Liver (tissue), 9 donors: ENCODE data around the gene OTOP2. TPM values are rescaled to one million over a fixed set of nuclear protein-coding genes. Genes with fewer than 3 reads are reported as not detected.
A peak's percentile ranks its signal among the peaks of the same experiment; 100 is the strongest.

Source experiments
- DNase-seq: peaks from one replicate; pipeline ENCODE4 v3.0.0-alpha.2; 2017; ENCODE audit warnings: low spot score
- H3K27ac ChIP-seq, 2 donors: one replicate each; pipeline ENCODE4 v1.7.0; 2013; ENCODE audit warnings: inconsistent platforms in 2 of 2, low read length in 2 of 2, control low read depth in 1 of 2, low read depth in 1 of 2, mild to moderate bottlenecking in 1 of 2
- H3K27me3 ChIP-seq, 4 donors: one replicate each; pipeline versions ENCODE4 v1.6.1 to v1.7.0; 2013; ENCODE audit warnings: low read length in 3 of 4, inconsistent platforms in 1 of 4, mild to moderate bottlenecking in 1 of 4, moderate library complexity in 1 of 4; ENCODE audit not compliant: control insufficient read depth in 4 of 4, insufficient read depth in 4 of 4
- H3K36me3 ChIP-seq, 4 donors: one replicate each; pipeline versions ENCODE4 v1.6.1 to v1.7.0; 2013; ENCODE audit warnings: low read length in 3 of 4, mild to moderate bottlenecking in 3 of 4, low read depth in 1 of 4, moderate library complexity in 1 of 4; ENCODE audit not compliant: control insufficient read depth in 4 of 4, insufficient read depth in 3 of 4
- H3K4me1 ChIP-seq, 4 donors: one replicate each; pipeline versions ENCODE4 v1.6.1 to v1.7.0; 2013; ENCODE audit warnings: low read length in 3 of 4, mild to moderate bottlenecking in 3 of 4, moderate library complexity in 1 of 4; ENCODE audit not compliant: control insufficient read depth in 4 of 4, insufficient read depth in 4 of 4
- H3K4me3 ChIP-seq, 3 donors: one replicate each; pipeline versions ENCODE4 v1.6.1 to v1.7.0; 2013; ENCODE audit warnings: low read length in 3 of 3, control low read depth in 1 of 3, low read depth in 1 of 3, mild to moderate bottlenecking in 1 of 3
- H3K9ac ChIP-seq, 2 donors: one replicate each; pipeline ENCODE4 v1.7.0; 2013; ENCODE audit warnings: low read length in 2 of 2, mild to moderate bottlenecking in 2 of 2, moderate library complexity in 2 of 2, control low read depth in 1 of 2, low read depth in 1 of 2
- H3K9me3 ChIP-seq, 4 donors: one replicate each; pipeline versions ENCODE4 v1.6.1 to v1.7.0; 2013; ENCODE audit warnings: low read length in 3 of 4; ENCODE audit not compliant: control insufficient read depth in 4 of 4
- ATF3 ChIP-seq: IDR thresholded peaks from 2 replicates; pipeline ENCODE4 v1.6.1; 2016; ENCODE audit warnings: antibody characterized with exemption
- CTCF ChIP-seq: fragments of 150-350 bp; IDR thresholded peaks from 2 replicates; pipeline ENCODE4 v1.5.1; 2017; ENCODE audit warnings: improper control_type of control experiment, low read depth, low read length; ENCODE audit not compliant: missing input control
- EGR1 ChIP-seq, 2 donors: IDR thresholded peaks; 2 replicates each; pipeline ENCODE4 v1.6.1; 2016 to 2018; ENCODE audit warnings: antibody characterized with exemption in 2 of 2, low read depth in 2 of 2
- FOXA1 ChIP-seq: IDR thresholded peaks from 2 replicates; pipeline ENCODE4 v1.6.1; 2016; ENCODE audit warnings: antibody characterized with exemption
- GABPA ChIP-seq, 2 donors: IDR thresholded peaks in 1 of 2; conservative IDR thresholded peaks in 1 of 2; 2 replicates each; pipeline ENCODE4 v1.6.1; 2016; ENCODE audit warnings: antibody characterized with exemption in 2 of 2, mild to moderate bottlenecking in 1 of 2, moderate library complexity in 1 of 2
- HNF4A ChIP-seq, 2 donors: conservative IDR thresholded peaks; 2 replicates each; pipeline ENCODE4 v1.6.1; 2016; ENCODE audit warnings: antibody characterized with exemption in 2 of 2, mild to moderate bottlenecking in 2 of 2
- HNF4G ChIP-seq: IDR thresholded peaks from 2 replicates; pipeline ENCODE4 v1.6.1; 2016; ENCODE audit warnings: antibody characterized with exemption
- JUND ChIP-seq, 2 donors: IDR thresholded peaks; 2 replicates each; pipeline ENCODE4 v1.6.1; 2016; ENCODE audit warnings: antibody characterized with exemption in 2 of 2
- MAX ChIP-seq: IDR thresholded peaks from 2 replicates; pipeline ENCODE4 v1.6.1; 2016; ENCODE audit warnings: antibody characterized with exemption
- NR2F2 ChIP-seq: IDR thresholded peaks from 2 replicates; pipeline ENCODE4 v1.6.1; 2016; ENCODE audit warnings: antibody characterized with exemption
- RAD21 ChIP-seq, 2 donors: IDR thresholded peaks; 2 replicates each; pipeline ENCODE4 v1.6.1; 2016; ENCODE audit warnings: antibody characterized with exemption in 2 of 2, mild to moderate bottlenecking in 2 of 2
- REST ChIP-seq: IDR thresholded peaks from 2 replicates; pipeline ENCODE4 v1.6.1; 2016; ENCODE audit warnings: antibody characterized with exemption, mild to moderate bottlenecking
- RXRA ChIP-seq, 2 donors: IDR thresholded peaks; 2 replicates each; pipeline ENCODE4 v1.6.1; 2017 to 2018; ENCODE audit warnings: antibody characterized with exemption in 2 of 2, mild to moderate bottlenecking in 1 of 2
- SP1 ChIP-seq: IDR thresholded peaks from 2 replicates; pipeline ENCODE4 v1.6.1; 2018; ENCODE audit warnings: antibody characterized with exemption, mild to moderate bottlenecking
- TAF1 ChIP-seq: conservative IDR thresholded peaks from 2 replicates; pipeline ENCODE4 v1.6.1; 2016; ENCODE audit warnings: antibody characterized with exemption, mild to moderate bottlenecking
- YY1 ChIP-seq: IDR thresholded peaks from 2 replicates; pipeline ENCODE4 v1.6.1; 2016; ENCODE audit warnings: antibody characterized with exemption, mild to moderate bottlenecking
- ZBTB33 ChIP-seq: IDR thresholded peaks from 2 replicates; pipeline ENCODE4 v1.6.1; 2016; ENCODE audit warnings: antibody characterized with exemption
- WGBS: extraction: QIAGEN DNeasy Blood & Tissue Kit; methylation state at CpG from one replicate; pipeline ENCODE4 v1.1.7; 2013; 5-methylcytosine and 5-hydroxymethylcytosine counted together
- polyA plus RNA-seq, 2 donors: library from polyadenylated mRNA; stranded (reverse) in 1 of 2; unstranded in 1 of 2; fragments of 200-250 nt in 1 of 2; fragments of >200 nt in 1 of 2; fragmentation: Nextera tagmentation in 1 of 2; extraction: Ambion mirVana in 1 of 2; gene quantifications; one replicate each; pipeline versions ENCODE4 v1.2.1 to v1.2.3, GENCODE V29; 2013 to 2015
- total RNA-seq, 2 donors: library from RNA; depleted of rRNA; stranded (reverse); fragments of >200 nt; gene quantifications; one replicate each; pipeline ENCODE4 v1.2.3, GENCODE V29; 2014
- donor health status: healthy.
- donor health status: healthy.
- donor health status: healthy.
- donor health status: healthy.
- donor health status: healthy.

The OTOP2 gene
- total and polyA plus RNA-seq, 4 donors: not detected

GRCh38 chr17:74981318-74981978, 57.4 kb downstream of the OTOP2 start:
- TF ChIP-seq EGR1 (IDR thresholded peaks at IDR 0.05; ENCODE audit: low read depth in 2 of 2) (no peak), YY1 (no peak), SP1 (no peak), CTCF (no peak), ZBTB33 (no peak), TAF1 (no peak), FOXA1 (no peak), HNF4A (conservative IDR thresholded peaks at IDR 0.05) (no peak)
- H3K9ac ChIP-seq: peak overlapping the region in 1 of 2 donors; percentile 42
- no peak for DNase-seq
- H3K27me3 ChIP-seq: peaks cover 0 to 3% (median under 1%) of the 10 kb centered on the region in 4 donors
- H3K4me1 ChIP-seq: peaks cover 4 to 12% (median 6%) of the 10 kb centered on the region in 4 donors
- H3K9me3 ChIP-seq: no peaks in the 10 kb centered on the region
- 55% methylated on average over 16 of the region's 16 CpGs for WGBS
- H3K36me3 ChIP-seq: no peaks in the 10 kb centered on the region
- peak overlapping the region; percentile 75 to 78 for H3K27ac ChIP-seq
- peak overlapping the region in 2 of 3 donors; percentile 27 to 43 for H3K4me3 ChIP-seq

- WGBS: 3% methylated on average over 61 of the region's 61 CpGs
- Histone ChIP-seq H3K27ac (peak overlapping the region; percentile 75 to 78), H3K4me3 (peak overlapping the region; percentile 27 to 58 (median 43)), H3K36me3 (no peaks in the 10 kb centered on the region), H3K27me3 (peaks cover 0 to 3% (median under 1%) of the 10 kb centered on the region in 4 donors), H3K4me1 (peaks cover 4 to 13% (median 8%) of the 10 kb centered on the region in 4 donors), H3K9ac (peak overlapping the region; percentile 31 to 42), H3K9me3 (no peaks in the 10 kb centered on the region)
- no peak for DNase-seq
- no peak for TF ChIP-seq RAD21 (IDR thresholded peaks at IDR 0.05)
- TF ChIP-seq CTCF: no peak
- no peak for TF ChIP-seq EGR1 (IDR thresholded peaks at IDR 0.05; ENCODE audit: low read depth in 2 of 2)
- TF ChIP-seq YY1: no peak
- no peak for TF ChIP-seq HNF4A (conservative IDR thresholded peaks at IDR 0.05)
- TF ChIP-seq FOXA1: no peak
- TF ChIP-seq RXRA (IDR thresholded peaks at IDR 0.05): peak; percentile 17 to 38
- no peak for TF ChIP-seq ATF3
- no peak for TF ChIP-seq MAX
- TF ChIP-seq GABPA (IDR thresholded peaks at IDR 0.05 in 1 of 2, conservative IDR thresholded peaks at IDR 0.05 in 1 of 2): no peak
- TF ChIP-seq REST: no peak
- TF ChIP-seq HNF4G: no peak
- TF ChIP-seq JUND (IDR thresholded peaks at IDR 0.05): peak; percentile 23 to 52
- no peak for TF ChIP-seq ZBTB33
- no peak for TF ChIP-seq TAF1
- no peak for TF ChIP-seq SP1
- peak; percentile 53 for TF ChIP-seq NR2F2
These were observed 58.0 kb downstream of the OTOP2 start for GRCh38 chr17:74981979-74982662.
